ENCODE data around the gene MTRR. TPM values are rescaled to one million over a fixed set of nuclear protein-coding genes. Genes with fewer than 3 reads are reported as not detected.

The MTRR gene
- total and polyA plus RNA-seq, 2 of the 4 experiments (the other 2 are of a cell fraction): 33.2 to 33.5 TPM

DNA sequence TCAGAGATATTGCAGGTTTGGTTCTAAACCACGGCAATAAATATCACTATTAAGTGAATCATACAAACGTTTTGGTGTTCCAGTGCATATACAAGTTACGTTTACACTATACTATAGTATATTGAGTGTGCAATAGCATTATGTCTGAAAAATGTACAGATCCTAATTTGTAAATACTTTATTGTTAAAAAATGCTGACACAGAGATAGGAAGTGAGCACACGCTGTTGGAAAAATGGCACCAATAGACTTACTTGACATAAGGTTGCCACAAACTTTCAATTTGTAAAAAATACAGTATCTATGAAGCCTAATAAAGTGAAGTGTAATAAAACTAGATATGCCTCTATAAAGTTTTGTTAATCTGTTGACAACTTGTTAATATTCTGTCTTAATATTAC is 34.0 kb upstream of the MTRR start:
- no peaks in the 10 kb centered on the region for H3K9me1 ChIP-seq (ENCODE audit: insufficient read depth, low read length)
- in situ Hi-C loops (cut with MboI; ENCODE audit: low sequenced_read_pairs) (no loop called here), intact Hi-C loops (cut with micrococcal nuclease) (no loop called here), dilution Hi-C loops (cut with HindIII; ENCODE audit: low sequenced_read_pairs, unreplicated experiment) (no loop called here)
- no peak overlapping the region for H2BK120ac ChIP-seq (ENCODE audit: low read depth, low read length)
- H3K4ac ChIP-seq (ENCODE audit: low read depth, low read length): no peak overlapping the region
- no peak overlapping the region for H3K9ac ChIP-seq (ENCODE audit: low read depth, low read length)
- peak; percentile 37; the same call in 1 of the 2 replicates for TF ChIP-seq MAFK (IDR thresholded peaks at IDR 0.05; ENCODE audit: low read depth, low read length)
- no peak for TF ChIP-seq POLR2A (IDR thresholded peaks at IDR 0.05; ENCODE audit: low read depth, low read length)
- CTCF ChIA-PET: no interaction called here
- no peak overlapping the region for H2AFZ ChIP-seq (replicated peaks; ENCODE audit: low read length, poor library complexity)
- ATAC-seq (ENCODE audit: low read depth): no peak
- H4K8ac ChIP-seq (ENCODE audit: low read depth in 2 of 2, low read length in 2 of 2): no peak overlapping the region
- H3K27me3 ChIP-seq (ENCODE audit: control insufficient read depth, insufficient read depth, low read length): no peaks in the 10 kb centered on the region
- no peak overlapping the region for H4K91ac ChIP-seq (ENCODE audit: insufficient read depth, low read depth, low read length)
- H2AK9ac ChIP-seq (replicated peaks; ENCODE audit: low read depth, low read length, poor library complexity): no peak overlapping the region
- no CpG with 5 or more reads among the region's 4 CpGs for WGBS, 2 experiments (ENCODE audit: extremely low coverage in 2 of 2, insufficient read length in 1 of 2)
- no peak overlapping the region for H3K18ac ChIP-seq (ENCODE audit: low read depth, low read length)
- no peak overlapping the region for H3K4me3 ChIP-seq (ENCODE audit: insufficient read depth, low read depth, low read length)
- no peaks in the 10 kb centered on the region for H3K36me3 ChIP-seq (ENCODE audit: control insufficient read depth, insufficient read depth, low read length)
- no peak overlapping the region for H4K5ac ChIP-seq (ENCODE audit: low read depth, low read length)
- no peaks in the 10 kb centered on the region for H3K9me3 ChIP-seq (ENCODE audit: control insufficient read depth, insufficient read depth, low read length)
- no peak overlapping the region for H3K56ac ChIP-seq (ENCODE audit: extremely low read depth, insufficient read depth, low read length)
- H2AK5ac ChIP-seq (ENCODE audit: low read depth, low read length): no peak overlapping the region
- H2BK20ac ChIP-seq (ENCODE audit: low read depth, low read length): no peak overlapping the region
- no peaks in the 10 kb centered on the region for H4K20me1 ChIP-seq (ENCODE audit: insufficient read depth, low read length)
- BruUV-seq (replicated peaks): no TSS peak
- H3K27ac ChIP-seq (ENCODE audit: insufficient read depth, low read length): no peak overlapping the region
- no peak overlapping the region for H3K23ac ChIP-seq (ENCODE audit: low read depth, low read length)
- no peak overlapping the region for H2BK5ac ChIP-seq (ENCODE audit: low read depth, low read length, poor library complexity, severe bottlenecking)
- no peak overlapping the region for H3K14ac ChIP-seq (replicated peaks; ENCODE audit: low read depth, low read length)
- POLR2A ChIA-PET (ENCODE audit: unreplicated experiment): no interaction called here
- no peak overlapping the region for H2BK15ac ChIP-seq (ENCODE audit: low read depth, low read length)
- DNase-seq: no peak
- no peaks in the 10 kb centered on the region for H3K4me1 ChIP-seq (ENCODE audit: control insufficient read depth, insufficient read depth, low read length)
- H3K79me1 ChIP-seq (ENCODE audit: low read depth in 1 of 2, low read length in 2 of 2): no peaks in the 10 kb centered on the region
- H3K4me2 ChIP-seq (ENCODE audit: low read depth, low read length): no peak overlapping the region
